Effector memory CD4-positive, alpha-beta T cell (primary cell): ENCODE data around the gene ZNF277.

Source experiments
- DNase-seq, 3 donors: peaks; one replicate each; pipeline ENCODE4 v3.0.0-alpha.2; 2020
- H3K27ac ChIP-seq: 2 replicates; pipeline ENCODE4 v1.7.0; 2013; ENCODE audit warnings: mild to moderate bottlenecking, low read length, moderate library complexity; ENCODE audit not compliant: insufficient read depth, poor library complexity, severe bottlenecking
- H3K27me3 ChIP-seq: replicated peaks from 2 replicates; pipeline ENCODE4 v1.7.0; 2013; ENCODE audit warnings: mild to moderate bottlenecking, low read length; ENCODE audit not compliant: insufficient read depth, control insufficient read depth, poor library complexity, severe bottlenecking
- H3K36me3 ChIP-seq: 2 replicates; pipeline ENCODE4 v1.7.0; 2013; ENCODE audit warnings: mild to moderate bottlenecking, low read length, moderate library complexity; ENCODE audit not compliant: control insufficient read depth, insufficient read depth
- H3K4me1 ChIP-seq: 2 replicates; pipeline ENCODE4 v1.7.0; 2013; ENCODE audit warnings: low read length, mild to moderate bottlenecking; ENCODE audit not compliant: control insufficient read depth, insufficient read depth, poor library complexity, severe bottlenecking
- H3K4me3 ChIP-seq: 2 replicates; pipeline ENCODE4 v1.7.0; 2013; ENCODE audit warnings: low read length, low read depth, mild to moderate bottlenecking; ENCODE audit not compliant: insufficient read depth, poor library complexity, severe bottlenecking
- H3K9me3 ChIP-seq: 2 replicates; pipeline ENCODE4 v1.7.0; 2013; ENCODE audit warnings: mild to moderate bottlenecking, low read length, moderate library complexity; ENCODE audit not compliant: control insufficient read depth

ZNF277 gene

GRCh38 chr7:112195717-112196116, 10.8 kb upstream of the ZNF277 start:
- Histone ChIP-seq H3K27ac (no peak overlapping the region), H3K36me3 (no peaks in the 10 kb centered on the region), H3K4me3 (no peak overlapping the region), H3K27me3 (peaks cover 11% of the 10 kb centered on the region), H3K4me1 (no peaks in the 10 kb centered on the region), H3K9me3 (no peaks in the 10 kb centered on the region)
- no peak for DNase-seq

- Histone ChIP-seq H3K27ac (no peak overlapping the region), H3K27me3 (peaks cover 22% of the 10 kb centered on the region), H3K4me3 (no peak overlapping the region), H3K9me3 (no peaks in the 10 kb centered on the region), H3K4me1 (no peaks in the 10 kb centered on the region), H3K36me3 (no peaks in the 10 kb centered on the region)
- DNase-seq: no peak
Observed at GRCh38 chr7:112197322-112197721, 9.2 kb upstream of the ZNF277 start.

GRCh38 chr7:112199035-112199655, 7.3 kb upstream of the ZNF277 start:
- Histone ChIP-seq H3K27ac (no peak overlapping the region), H3K4me1 (peaks cover 4% of the 10 kb centered on the region), H3K36me3 (no peaks in the 10 kb centered on the region), H3K27me3 (peaks cover 27% of the 10 kb centered on the region), H3K9me3 (no peaks in the 10 kb centered on the region), H3K4me3 (no peak overlapping the region)
- DNase-seq: no peak

- no peak for DNase-seq
- Histone ChIP-seq H3K4me1 (peaks cover 10% of the 10 kb centered on the region), H3K27ac (no peak overlapping the region), H3K36me3 (no peaks in the 10 kb centered on the region), H3K27me3 (peaks cover 27% of the 10 kb centered on the region), H3K4me3 (no peak overlapping the region), H3K9me3 (no peaks in the 10 kb centered on the region)
Observed at GRCh38 chr7:112199672-112200071, 6.8 kb upstream of the ZNF277 start.

GRCh38 chr7:112201411-112201810, 5.1 kb upstream of the ZNF277 start:
- Histone ChIP-seq H3K4me3 (no peak overlapping the region), H3K27me3 (peaks cover 19% of the 10 kb centered on the region), H3K36me3 (no peaks in the 10 kb centered on the region), H3K9me3 (no peaks in the 10 kb centered on the region), H3K4me1 (peaks cover 17% of the 10 kb centered on the region), H3K27ac (no peak overlapping the region)
- DNase-seq: no peak

GRCh38 chr7:112201839-112202238, 4.7 kb upstream of the ZNF277 start:
- H3K36me3 ChIP-seq: no peaks in the 10 kb centered on the region
- no peaks in the 10 kb centered on the region for H3K9me3 ChIP-seq
- H3K27ac ChIP-seq: no peak overlapping the region
- H3K4me3 ChIP-seq: no peak overlapping the region
- peaks cover 17% of the 10 kb centered on the region for H3K27me3 ChIP-seq
- H3K4me1 ChIP-seq: peaks cover 17% of the 10 kb centered on the region
- DNase-seq: no peak

- Histone ChIP-seq H3K4me1 (peaks cover 17% of the 10 kb centered on the region), H3K4me3 (no peak overlapping the region), H3K9me3 (no peaks in the 10 kb centered on the region), H3K27ac (no peak overlapping the region), H3K36me3 (no peaks in the 10 kb centered on the region), H3K27me3 (peaks cover 17% of the 10 kb centered on the region)
- no peak for DNase-seq
Observed at GRCh38 chr7:112202816-112203215, 3.7 kb upstream of the ZNF277 start.

- no peaks in the 10 kb centered on the region for H3K9me3 ChIP-seq
- no peak for DNase-seq
- H3K4me1 ChIP-seq: peaks cover 17% of the 10 kb centered on the region
- no peak overlapping the region for H3K27ac ChIP-seq
- peaks cover 17% of the 10 kb centered on the region for H3K27me3 ChIP-seq
- H3K4me3 ChIP-seq: no peak overlapping the region
- H3K36me3 ChIP-seq: no peaks in the 10 kb centered on the region
Observed at GRCh38 chr7:112203365-112203739, 3.1 kb upstream of the ZNF277 start.

- H3K27ac ChIP-seq: no peak overlapping the region
Observed at GRCh38 chr7:112204499-112205342, 1.8 kb upstream of the ZNF277 start.

More at GRCh38 chr7:112204499-112205342, 1.8 kb upstream of the ZNF277 start:
- Histone ChIP-seq H3K27me3 (peaks cover 17% of the 10 kb centered on the region), H3K36me3 (no peaks in the 10 kb centered on the region), H3K4me1 (peaks cover 17% of the 10 kb centered on the region), H3K4me3 (peak overlapping the region; percentile 90), H3K9me3 (no peaks in the 10 kb centered on the region)
- DNase-seq: no peak
